HG02642 (cell line): ENCODE results near the gene VPS45.

Source experiments
- ATAC-seq: cut with Tn5 transposase; IDR thresholded peaks from one replicate; pipeline ENCODE4 v1.9.1; 2021; ENCODE audit warnings: mild to moderate bottlenecking; ENCODE audit not compliant: unreplicated experiment, poor library complexity

The VPS45 gene

DNA sequence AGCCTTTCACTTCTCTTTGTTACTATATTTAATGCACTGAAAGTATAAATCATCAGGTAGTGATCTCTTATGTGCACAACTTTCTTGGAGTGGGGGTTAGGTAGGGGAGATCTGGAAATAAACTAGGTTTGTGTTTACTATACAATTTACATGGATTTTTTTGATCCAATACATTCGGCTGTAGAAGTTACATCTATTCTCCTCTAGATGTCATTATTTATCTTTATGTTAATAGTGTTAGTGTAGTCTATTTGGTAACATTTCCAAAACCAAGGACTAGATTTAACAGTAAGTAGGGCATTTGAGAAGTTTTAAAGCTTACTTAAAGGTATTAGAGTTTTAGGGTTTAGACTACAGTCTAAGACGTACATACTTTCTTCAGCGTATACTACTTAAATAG lies 5.4 kb downstream of the VPS45 start:
- no peak for ATAC-seq

DNA sequence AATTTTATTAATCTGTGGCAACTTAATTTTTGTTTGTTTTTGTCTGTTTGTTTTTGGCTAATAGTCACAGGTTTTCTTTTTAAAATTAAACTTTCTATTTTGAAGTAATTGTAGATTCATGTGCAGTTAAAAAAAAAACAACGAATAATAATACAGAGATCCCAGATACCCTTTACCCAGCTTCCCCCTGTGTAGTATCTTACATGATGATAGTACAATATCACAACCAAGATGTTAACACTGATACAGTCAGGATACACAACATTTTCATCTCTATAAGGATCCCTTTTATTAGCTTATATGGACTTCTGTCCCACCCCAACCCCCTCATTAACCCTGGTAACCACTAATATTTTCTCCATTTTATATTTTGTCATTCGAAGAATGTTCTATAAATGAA lies 5.9 kb downstream of the VPS45 start:
- ATAC-seq, result no peak

DNA sequence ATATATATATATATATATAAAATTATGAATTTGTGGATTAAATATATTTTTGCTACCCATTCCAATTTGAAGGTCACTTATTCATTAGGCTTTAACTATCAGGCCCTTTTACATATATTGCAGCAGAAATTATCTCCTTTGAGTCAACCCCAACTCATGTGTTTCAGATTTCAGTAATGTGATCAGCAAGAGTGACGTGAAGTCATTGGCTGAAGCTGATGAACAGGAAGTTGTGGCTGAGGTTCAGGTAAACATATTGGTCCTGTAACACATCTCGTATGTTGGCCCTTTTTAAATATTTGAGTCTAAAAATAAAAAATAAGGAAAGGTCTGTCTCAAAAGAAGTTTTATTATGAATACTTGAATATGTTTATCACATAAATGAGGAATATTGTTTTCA lies 8.5 kb downstream of the VPS45 start:
- no peak for ATAC-seq

DNA sequence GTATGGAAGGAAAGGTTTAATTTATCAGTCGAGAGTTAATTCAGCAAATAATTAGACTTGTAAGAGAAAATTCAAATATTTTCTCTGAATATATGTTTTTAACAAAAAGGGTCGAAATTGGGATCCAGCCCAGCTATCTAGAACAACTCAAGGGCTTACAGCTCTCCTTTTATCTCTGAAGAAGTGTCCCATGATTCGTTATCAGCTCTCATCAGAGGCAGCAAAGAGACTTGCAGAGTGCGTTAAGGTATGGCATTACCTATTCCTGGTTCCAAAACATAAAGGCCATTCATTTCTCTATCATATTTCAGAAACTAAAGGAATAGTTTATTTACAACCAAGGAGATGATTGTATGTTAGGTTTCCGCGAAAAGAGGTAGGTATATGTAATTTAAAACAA lies 9.4 kb downstream of the VPS45 start:
- no peak for ATAC-seq

DNA sequence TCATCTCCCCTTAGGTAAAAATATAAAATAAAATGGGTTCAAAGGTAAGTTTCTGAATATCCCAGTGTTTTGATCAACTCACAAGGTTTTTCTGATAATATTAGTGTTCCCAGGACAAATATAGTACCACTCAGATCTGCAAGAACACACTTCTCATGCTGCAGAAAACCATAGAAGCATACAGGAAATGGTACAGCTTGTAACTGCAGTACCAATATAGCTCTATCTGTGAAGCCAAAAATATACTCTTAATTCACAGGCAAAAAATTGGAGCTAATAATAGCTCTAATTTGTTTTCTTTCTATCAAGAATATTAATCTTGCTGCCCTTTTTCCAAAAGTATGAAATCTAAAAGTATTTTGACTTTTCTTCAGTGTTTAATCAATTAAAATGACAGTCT lies 13.2 kb downstream of the VPS45 start:
- ATAC-seq, result no peak

DNA sequence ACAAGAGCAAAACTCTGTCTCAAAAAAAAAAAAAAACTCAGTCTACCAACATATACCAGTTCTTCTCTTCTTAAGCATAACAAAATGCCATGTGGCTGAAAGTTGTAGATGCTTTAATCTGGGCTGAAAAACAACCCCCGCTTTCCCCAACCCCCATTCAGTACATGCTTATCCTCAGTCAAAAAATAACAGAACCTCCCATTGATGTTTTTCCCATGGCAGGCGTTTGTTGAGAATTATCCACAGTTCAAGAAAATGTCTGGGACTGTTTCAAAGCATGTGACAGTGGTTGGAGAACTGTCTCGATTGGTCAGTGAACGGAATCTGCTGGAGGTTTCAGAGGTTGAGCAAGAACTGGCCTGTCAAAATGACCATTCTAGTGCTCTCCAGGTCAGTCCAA lies 14.9 kb downstream of the VPS45 start:
- ATAC-seq, result no peak

DNA sequence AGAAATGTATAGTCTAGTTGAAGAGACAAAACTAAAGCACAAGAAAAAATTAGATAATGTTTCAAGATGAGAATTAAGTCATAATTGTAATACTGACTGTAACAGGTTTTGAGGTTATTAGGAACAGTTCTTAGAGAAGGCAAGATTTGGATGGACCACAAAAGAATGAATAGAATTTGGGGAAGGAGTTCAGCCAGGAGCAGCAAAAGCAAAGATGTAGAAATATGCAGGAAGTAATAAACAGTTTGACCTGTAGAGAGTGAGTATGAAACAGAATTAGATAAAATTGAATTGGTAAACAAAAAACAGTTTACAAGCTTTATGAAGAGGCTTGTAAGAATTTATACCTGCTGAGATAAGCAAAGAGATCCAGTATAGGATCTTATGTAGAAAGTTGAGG lies 16.3 kb downstream of the VPS45 start:
- ATAC-seq, result no peak

DNA sequence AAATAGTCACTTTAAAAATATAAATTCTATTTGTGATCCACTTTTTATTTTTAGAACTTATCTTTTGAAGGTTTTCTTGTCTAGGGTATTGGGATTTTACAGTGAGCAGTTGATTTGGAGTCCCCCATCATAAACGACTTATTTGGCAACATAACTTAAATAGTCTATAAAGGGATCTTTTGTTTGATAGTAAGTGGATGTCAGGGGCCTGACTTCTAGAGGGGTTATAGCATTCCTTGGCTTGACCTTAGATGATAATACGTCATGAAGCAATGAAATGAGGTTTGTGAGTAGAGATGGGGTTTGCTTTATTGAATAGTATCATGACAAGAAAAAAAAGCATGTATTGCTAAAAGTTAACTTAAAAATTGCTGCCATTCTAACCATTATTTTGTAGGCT lies 17.8 kb downstream of the VPS45 start:
- ATAC-seq, result no peak

DNA sequence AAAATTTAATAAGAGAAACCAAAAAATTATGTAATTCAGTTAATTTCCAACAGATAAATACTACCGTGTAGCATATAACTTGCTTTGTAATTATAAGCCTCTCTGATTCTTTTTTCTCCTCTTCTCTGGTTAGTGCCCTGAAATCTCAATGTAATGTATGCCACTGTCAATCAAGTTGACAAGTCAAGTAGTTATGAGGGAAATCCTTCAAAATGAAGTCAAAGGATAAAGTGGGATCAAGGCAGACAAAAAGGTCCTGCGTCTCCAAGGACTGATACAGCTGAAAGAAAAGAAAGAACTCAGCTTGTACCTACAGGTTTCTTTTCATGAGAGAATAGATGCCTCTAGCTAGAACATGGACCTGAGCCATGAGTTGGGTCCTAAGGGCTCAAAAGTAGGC lies 19.8 kb downstream of the VPS45 start:
- no peak for ATAC-seq

DNA sequence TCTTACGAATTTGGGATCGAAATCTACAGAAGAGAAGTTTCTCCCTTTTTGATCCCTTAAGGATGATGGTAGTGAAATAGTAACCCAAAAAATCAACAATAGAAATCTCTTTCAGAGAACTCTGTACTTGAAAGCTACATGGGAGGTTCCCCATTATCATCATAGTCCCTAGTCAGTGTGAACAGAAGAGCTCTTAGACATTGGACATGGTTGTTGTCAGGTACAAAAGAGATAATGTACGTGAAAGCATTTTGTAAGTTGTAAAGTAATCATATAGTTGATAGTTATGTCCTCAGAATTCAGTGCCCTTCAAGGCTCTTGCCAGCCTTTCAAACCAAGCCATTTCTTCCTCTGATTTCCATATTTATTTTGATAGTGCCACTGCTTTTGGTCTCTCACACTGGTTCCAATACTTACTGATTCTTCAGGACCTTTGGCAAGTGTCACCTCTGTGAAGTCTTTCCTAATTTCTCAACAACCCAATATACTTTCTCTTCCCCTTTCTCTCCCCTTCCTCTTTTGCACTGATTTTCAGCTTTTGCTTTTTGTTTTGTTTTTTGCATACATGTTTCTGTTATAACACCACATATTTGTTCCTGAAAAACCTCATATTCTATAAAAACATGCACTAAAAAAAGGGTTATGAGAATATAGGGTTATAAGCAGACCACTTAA lies 22.4 kb downstream of the VPS45 start:
- no peak for ATAC-seq

DNA sequence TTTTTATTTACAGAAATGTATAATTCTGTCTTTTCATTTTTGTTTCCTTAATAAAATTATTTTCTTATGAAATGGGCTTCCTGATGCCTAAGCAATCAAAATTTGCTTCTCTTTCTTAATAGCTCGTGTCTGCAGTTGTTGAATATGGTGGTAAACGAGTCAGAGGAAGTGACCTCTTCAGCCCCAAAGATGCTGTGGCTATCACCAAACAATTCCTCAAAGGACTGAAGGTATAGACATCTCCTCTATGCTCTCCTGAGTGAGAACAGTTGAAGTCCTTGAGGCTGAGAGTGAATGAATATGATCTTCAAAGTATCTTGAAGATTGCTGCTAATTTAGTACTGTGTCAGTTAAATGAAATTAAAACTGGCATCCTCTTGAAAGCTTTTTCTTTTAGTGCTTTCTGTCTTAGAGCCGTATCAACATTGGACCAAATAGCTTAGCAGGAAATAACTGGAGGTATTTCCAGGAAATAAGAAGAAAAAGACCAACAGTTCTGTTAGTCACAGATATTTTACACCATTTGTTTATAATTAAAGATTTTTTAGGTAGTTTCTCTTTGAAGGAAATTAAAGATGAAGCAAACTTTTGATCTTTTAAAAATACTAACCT lies 24.7 kb downstream of the VPS45 start:
- ATAC-seq, result no peak

DNA sequence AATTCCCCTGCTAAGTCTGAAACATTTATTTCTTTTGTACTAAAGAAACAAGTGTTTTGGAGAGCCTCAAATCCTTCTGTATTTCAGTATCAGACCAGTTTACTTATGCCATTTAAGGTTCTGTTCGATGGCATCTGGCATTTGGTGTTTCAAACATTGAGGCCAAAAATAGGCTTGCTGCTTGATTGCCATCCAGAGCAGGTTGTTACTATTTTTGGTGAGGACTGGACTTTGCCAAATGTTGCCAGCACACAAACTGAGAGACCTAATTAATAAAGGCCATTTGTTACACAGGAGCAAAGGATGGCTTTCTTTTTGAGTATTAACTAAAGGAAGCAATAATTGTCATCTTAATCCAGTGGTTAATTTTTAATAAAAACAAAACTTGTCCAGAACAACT lies 26.2 kb downstream of the VPS45 start:
- no peak for ATAC-seq

DNA sequence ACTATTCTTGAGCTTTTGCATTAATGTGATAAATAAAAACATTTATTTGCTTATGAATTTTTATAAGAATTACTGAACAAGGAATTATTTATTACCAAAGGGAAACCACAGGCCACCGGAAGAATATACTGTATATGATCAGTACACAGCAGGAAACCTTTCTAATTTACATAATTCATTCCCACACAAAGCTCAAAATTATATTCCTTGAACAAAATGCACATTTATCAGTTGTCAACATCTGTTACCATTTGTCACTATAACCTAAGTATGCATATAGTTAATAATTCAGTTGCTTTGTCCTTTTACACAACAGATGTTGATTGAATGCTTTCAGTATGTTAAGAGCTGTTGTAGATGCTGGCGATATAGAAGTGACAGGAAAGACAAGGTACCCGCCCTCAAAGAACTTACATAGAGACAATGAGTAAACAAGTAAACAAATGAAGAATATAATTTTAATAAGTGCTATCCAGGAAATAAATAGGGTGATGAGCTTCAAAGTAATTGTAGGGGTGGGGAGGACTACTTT lies 27.2 kb downstream of the VPS45 start:
- ATAC-seq, result no peak

DNA sequence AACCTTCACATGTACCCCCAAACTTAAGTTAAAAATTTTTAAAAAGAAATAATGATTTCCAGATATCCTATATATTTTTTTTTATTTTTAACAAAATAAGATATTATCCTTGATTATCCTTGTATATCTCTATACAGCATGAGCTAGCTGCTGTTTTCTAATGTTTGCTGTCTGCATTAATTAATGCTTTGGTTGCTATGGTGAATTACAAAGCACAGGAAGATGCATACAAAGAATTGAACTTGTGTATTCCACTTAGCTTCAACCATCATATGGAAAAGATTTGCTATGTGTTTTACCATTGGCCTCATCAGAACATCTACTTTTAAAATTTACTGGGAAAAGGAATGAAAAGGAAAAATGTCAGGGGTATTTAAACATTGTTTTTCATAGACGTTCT lies 35.4 kb downstream of the VPS45 start:
- ATAC-seq, result no peak

DNA sequence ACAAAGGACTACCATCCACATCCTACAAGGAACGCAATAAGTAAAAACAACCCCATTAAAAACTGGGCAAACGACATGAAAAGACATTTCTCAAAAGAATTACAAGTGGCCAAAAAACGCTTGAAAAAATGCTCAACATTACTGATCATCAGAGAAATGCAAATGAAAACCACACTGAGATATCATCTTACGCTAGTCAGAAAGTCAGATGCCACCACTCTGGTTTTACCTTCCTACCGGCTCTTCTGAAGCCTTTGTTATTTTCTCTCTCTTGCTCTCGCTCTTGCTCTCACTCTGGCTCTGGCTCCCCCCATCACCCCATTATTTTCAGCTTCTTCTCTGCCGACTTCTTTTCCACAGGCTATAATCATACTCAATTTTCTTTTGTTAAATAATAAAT lies 38.8 kb downstream of the VPS45 start:
- ATAC-seq, result no peak

DNA sequence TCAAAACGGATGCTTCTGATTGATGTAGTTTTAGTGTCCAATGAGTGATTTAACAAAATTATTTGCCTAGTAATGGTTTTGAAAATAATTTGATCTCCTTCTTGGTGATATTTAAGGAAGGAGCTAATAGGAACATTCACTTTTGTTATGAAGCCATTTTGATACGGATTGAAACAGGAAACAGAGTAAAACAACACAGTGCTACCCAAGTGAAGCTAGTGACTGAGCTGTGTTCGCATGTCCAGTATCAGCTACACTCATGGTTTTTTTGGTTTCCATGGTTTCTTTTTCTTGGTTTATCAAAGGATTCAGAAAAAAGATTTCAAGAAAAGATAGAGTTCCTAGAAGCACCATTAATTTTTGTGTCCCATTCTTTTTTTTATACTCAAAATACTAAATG lies 42.0 kb downstream of the VPS45 start:
- no peak for ATAC-seq

DNA sequence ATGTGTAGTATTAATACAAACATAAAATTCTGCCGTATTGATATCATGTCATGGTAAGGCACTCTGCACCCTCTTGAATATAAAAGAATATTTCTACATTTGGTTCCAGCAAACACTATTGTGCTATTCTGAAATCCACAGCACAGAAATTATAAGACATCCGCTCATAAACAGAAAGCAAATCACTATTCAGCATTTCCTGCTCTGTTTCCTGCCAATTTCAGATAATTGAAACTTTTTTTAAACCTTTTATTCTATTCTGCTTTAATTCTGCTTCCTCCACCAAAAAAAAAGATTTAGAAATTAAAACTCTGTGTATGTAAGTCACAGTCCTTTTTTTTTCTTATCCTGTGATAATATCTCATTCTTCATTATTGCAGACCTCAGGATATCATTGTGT lies 42.5 kb downstream of the VPS45 start:
- ATAC-seq, result no peak

DNA sequence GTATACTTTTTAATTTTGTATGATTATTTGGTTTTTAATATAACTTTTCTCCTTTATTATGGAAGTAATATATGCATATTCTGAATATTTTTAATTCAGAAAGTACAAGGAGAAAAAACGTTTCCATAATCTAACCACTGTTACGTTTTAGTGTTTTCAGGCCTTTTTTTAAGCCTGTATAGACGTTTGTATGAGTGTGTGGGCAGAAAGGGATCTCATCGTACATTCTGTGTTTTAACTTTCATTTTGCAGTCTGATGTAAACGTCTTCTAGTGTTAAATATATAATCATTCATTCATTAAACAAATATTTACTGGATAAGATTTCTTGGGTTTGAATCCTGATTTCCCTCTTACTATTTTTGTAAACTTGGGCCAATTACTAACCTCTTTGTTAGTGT lies 44.1 kb downstream of the VPS45 start:
- no peak for ATAC-seq

DNA sequence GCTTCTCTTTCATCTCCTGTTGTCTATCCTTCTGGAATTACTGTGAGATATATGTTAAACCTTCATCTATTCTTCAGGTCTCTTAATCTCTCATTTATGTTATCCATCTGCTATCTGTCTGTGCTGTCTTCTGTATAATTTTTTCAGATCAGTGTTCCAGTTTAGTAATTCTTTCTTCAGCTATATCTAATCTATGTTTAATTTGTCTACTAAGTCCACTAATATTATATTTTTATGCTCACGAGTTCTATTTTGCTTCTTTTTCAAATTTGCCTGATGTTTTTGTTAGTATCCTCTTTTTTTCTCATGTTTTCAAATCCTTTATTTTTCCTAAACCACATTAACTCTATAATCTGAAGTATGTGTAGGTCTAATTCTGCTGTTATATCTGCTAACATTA lies 47.5 kb downstream of the VPS45 start:
- ATAC-seq, result no peak

DNA sequence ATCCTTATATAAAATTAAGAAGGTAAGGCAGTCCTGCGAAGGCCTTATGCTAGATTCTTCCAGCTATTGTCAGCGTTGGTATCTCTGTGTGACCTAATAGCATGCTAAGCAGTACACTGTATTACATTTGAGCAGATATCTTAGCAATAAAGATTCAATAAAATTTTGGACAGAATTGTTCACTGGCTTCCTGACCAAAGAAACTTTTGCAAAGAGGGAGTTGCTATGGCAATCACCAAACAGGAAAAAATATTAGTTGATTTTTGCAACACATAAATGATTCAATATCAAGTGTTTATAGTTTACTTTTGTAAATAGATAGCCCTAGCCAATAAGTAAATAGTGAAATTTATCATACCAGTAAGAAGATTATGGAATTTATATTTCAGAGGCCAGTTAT lies 51.1 kb downstream of the VPS45 start:
- no peak for ATAC-seq

DNA sequence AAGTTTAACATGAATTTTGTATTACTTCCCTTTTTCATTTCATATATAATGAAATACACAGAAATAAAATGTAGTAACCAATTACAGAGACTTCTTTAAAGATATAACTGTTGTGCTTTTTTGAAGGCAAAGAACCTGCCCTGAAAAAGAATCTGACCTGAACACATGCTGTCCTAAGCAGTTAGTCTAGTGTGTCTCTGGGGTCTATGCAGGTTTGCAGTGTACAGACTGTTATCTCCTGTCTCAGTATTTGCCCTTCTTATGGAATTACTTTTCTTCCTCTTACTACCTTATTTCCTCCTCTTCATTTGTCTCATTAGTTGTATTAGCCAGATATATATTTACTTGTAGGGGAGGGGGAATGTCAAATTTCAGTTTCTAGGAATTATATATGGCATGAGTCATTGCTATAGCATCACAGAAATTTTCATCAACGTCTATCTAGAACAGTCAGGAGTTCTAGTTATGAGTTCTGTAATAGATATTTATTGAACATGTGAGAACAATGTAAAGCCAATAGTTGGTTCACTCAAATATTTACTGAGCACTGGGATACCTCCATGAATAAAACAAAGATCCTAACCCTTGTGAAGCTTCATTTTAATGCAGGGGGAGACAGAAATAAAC lies 53.8 kb downstream of the VPS45 start:
- no peak for ATAC-seq

DNA sequence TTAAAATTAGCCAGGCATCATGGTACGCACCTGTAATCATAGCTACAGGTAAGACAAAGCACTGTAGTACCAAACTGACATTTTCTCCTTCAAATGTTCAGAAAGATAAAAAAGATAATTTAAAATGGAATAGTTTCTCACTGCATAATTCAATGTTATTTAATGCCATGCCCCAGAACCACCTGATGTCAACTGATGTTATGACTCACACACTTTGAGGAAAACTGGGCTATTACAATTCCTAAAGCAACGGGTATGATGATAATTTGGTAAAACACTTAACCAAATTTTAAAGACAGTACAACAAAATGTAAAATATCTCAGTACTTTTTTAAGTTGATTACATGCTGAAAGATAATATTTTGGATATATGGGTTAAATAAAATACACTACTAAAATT lies 59.2 kb downstream of the VPS45 start:
- no peak for ATAC-seq
